Measurements from ENCODE around the gene CRYGC. TPM values are rescaled to one million over a fixed set of nuclear protein-coding genes. Genes with fewer than 3 reads are reported as not detected.

Gene CRYGC
- total and polyA plus RNA-seq, 4 donors, result not detected

GRCh38 chr2:208147759-208148158 lies 18.1 kb upstream of the CRYGC start:
- WGBS, 2 donors, result 76 to 86% methylated on average over 3 of the region's 3 CpGs
- no peak for ATAC-seq (ENCODE audit: insufficient read depth, low FRiP score)
- no peak for DNase-seq
- Histone ChIP-seq H3K27me3 (ENCODE audit: control insufficient read depth in 3 of 3, insufficient read depth in 3 of 3, low read length in 2 of 3) (no peaks in the 10 kb centered on the region), H3K9ac (ENCODE audit: insufficient read depth in 1 of 2, low read length in 2 of 2) (no peak overlapping the region), H3K36me3 (ENCODE audit: control insufficient read depth in 4 of 4, insufficient read depth in 4 of 4, low read length in 4 of 4) (no peaks in the 10 kb centered on the region), H3K4me3 (no peak overlapping the region), H3K9me3 (ENCODE audit: control insufficient read depth in 4 of 4, insufficient read depth in 3 of 4, low read length in 3 of 4) (peaks cover 0 to 3% (median 0%) of the 10 kb centered on the region in 4 donors), H3K4me1 (ENCODE audit: control insufficient read depth in 5 of 5, insufficient read depth in 5 of 5, low read length in 5 of 5) (no peaks in the 10 kb centered on the region), H3K27ac (ENCODE audit: low read depth in 1 of 2, low read length in 1 of 2) (no peak overlapping the region)
- TF ChIP-seq CTCF (IDR thresholded peaks at IDR 0.05; ENCODE audit: control extremely low read depth, extremely low read depth), result no peak

GRCh38 chr2:208147008-208147407 lies 17.4 kb upstream of the CRYGC start:
- Histone ChIP-seq H3K9me3 (ENCODE audit: control insufficient read depth in 4 of 4, insufficient read depth in 3 of 4, low read length in 3 of 4) (peaks cover 0 to 3% (median 0%) of the 10 kb centered on the region in 4 donors), H3K27ac (ENCODE audit: low read depth in 1 of 2, low read length in 1 of 2) (no peak overlapping the region)
- TF ChIP-seq CTCF (IDR thresholded peaks at IDR 0.05; ENCODE audit: control extremely low read depth, extremely low read depth), result no peak

GRCh38 chr2:208146006-208146405 lies 16.4 kb upstream of the CRYGC start, which contains the start of gene CRYGB:
TSS of gene CRYGB (minus strand) at chr2:208146158. CDS start at chr2:208146120, 38 bp downstream.
- ATAC-seq (ENCODE audit: insufficient read depth, low FRiP score), result no peak
- H3K4me1 ChIP-seq (ENCODE audit: control insufficient read depth in 5 of 5, insufficient read depth in 5 of 5, low read length in 5 of 5), result no peaks in the 10 kb centered on the region
- WGBS, 2 donors, result 64 to 88% methylated on average over 6 of the region's 6 CpGs

More at GRCh38 chr2:208147008-208147407, 17.4 kb upstream of the CRYGC start:
- H3K27me3 ChIP-seq (ENCODE audit: control insufficient read depth in 3 of 3, insufficient read depth in 3 of 3, low read length in 2 of 3), result no peaks in the 10 kb centered on the region
- H3K9ac ChIP-seq (ENCODE audit: insufficient read depth in 1 of 2, low read length in 2 of 2), result no peak overlapping the region
- no peaks in the 10 kb centered on the region for H3K4me1 ChIP-seq (ENCODE audit: control insufficient read depth in 5 of 5, insufficient read depth in 5 of 5, low read length in 5 of 5)
- ATAC-seq (ENCODE audit: insufficient read depth, low FRiP score), result no peak
- H3K4me3 ChIP-seq, result no peak overlapping the region
- DNase-seq, result no peak
- no peaks in the 10 kb centered on the region for H3K36me3 ChIP-seq (ENCODE audit: control insufficient read depth in 4 of 4, insufficient read depth in 4 of 4, low read length in 4 of 4)

More at GRCh38 chr2:208146006-208146405, 16.4 kb upstream of the CRYGC start, which contains the start of gene CRYGB:
- Histone ChIP-seq H3K36me3 (ENCODE audit: control insufficient read depth in 4 of 4, insufficient read depth in 4 of 4, low read length in 4 of 4) (no peaks in the 10 kb centered on the region), H3K27ac (ENCODE audit: low read depth in 1 of 2, low read length in 1 of 2) (no peak within 1 kb of the TSS), H3K4me3 (no peak within 1 kb of the TSS), H3K27me3 (ENCODE audit: control insufficient read depth in 3 of 3, insufficient read depth in 3 of 3, low read length in 2 of 3) (no peaks in the 10 kb centered on the region), H3K9me3 (ENCODE audit: control insufficient read depth in 4 of 4, insufficient read depth in 3 of 4, low read length in 3 of 4) (peaks cover 0 to 3% (median 0%) of the 10 kb centered on the region in 4 donors), H3K9ac (ENCODE audit: insufficient read depth in 1 of 2, low read length in 2 of 2) (no peak within 1 kb of the TSS)
- no peak for TF ChIP-seq CTCF (IDR thresholded peaks at IDR 0.05; ENCODE audit: control extremely low read depth, extremely low read depth)
- no peak for DNase-seq

Data from lung (tissue), 12 donors.